K562 (cell line): ENCODE measurements around the gene KPTN. TPM values are rescaled to one million over a fixed set of nuclear protein-coding genes. Genes with fewer than 3 reads are reported as not detected.
A peak's percentile ranks its signal among the peaks of the same experiment; 100 is the strongest.

Experiments
- ATAC-seq: fragments of 200-7000 bp; cut with Tn5 transposase; 3 replicates; pipeline ENCODE4 v1.9.1; 2020; ENCODE audit warnings: moderate library complexity
- BruUV-seq: library from RNA; stranded (reverse); fragments of 400-500 nt; replicated peaks from 2 replicates; lab custom pipeline; 2021; lab: Mats Ljungman, UMichigan
- CTCF ChIA-PET: fragments of 300-600 bp; formaldehyde crosslinking; extraction: SDS; loops from one replicate; lab custom pipeline; 2021; ENCODE audit warnings: low intra/inter-chr PET ratio; lab: Yijun Ruan, JAX
- POLR2A ChIA-PET: fragments of 300-600, 350-650 bp; sonication (Branson Sonifier 250); formaldehyde crosslinking; extraction: SDS; loops from one replicate; lab custom pipeline; 2021; ENCODE audit warnings: antibody characterized with exemption, inconsistent platforms; lab: Yijun Ruan, JAX
- DNase-seq, 4 experiments: peaks; one replicate each; pipeline versions ENCODE4 v3.0.0 to v3.0.0-alpha.2; 2011 to 2018; ENCODE audit warnings: low spot score in 3 of 4, mixed read lengths in 3 of 4; ENCODE audit errors: extremely low read depth in 1 of 4
- FAIRE-seq: peaks from 2 replicates; lab custom pipeline; 2011; peaks lifted over from hg19 to GRCh38; lab: Jason Lieb, UNC
- H2AFZ ChIP-seq: 2 replicates; pipeline ENCODE4 v1.6.0; 2011; ENCODE audit warnings: low read depth, low read length, control low read depth, inconsistent platforms
- H3K27ac ChIP-seq: fragments of 200-600 bp; 3 replicates; pipeline ENCODE4 v1.8.0; 2011; ENCODE audit warnings: low read depth, mild to moderate bottlenecking, control low read depth, inconsistent platforms, low read length, moderate library complexity, mixed read lengths; ENCODE audit errors: extremely low read depth
- H3K27me3 ChIP-seq, 2 experiments: fragments of 300-600 bp in 1 of 2; 2 replicates in 1 of 2; 3 replicates in 1 of 2; pipeline versions ENCODE4 v1.6.0 to v1.8.0; 2011; ENCODE audit warnings: inconsistent platforms in 2 of 2, low read length in 2 of 2, mild to moderate bottlenecking in 1 of 2, mixed read lengths in 1 of 2, moderate library complexity in 1 of 2; ENCODE audit not compliant: control insufficient read depth in 2 of 2, insufficient read depth in 2 of 2
- H3K36me3 ChIP-seq: fragments of 300-600 bp; 3 replicates; pipeline ENCODE4 v1.8.0; 2011; ENCODE audit warnings: mild to moderate bottlenecking, low read length, inconsistent platforms; ENCODE audit not compliant: control insufficient read depth, insufficient read depth
- H3K4me1 ChIP-seq, 2 experiments: fragments of 200-600 bp in 1 of 2; replicated peaks in 1 of 2; 2 replicates in 1 of 2; 3 replicates in 1 of 2; pipeline versions ENCODE4 v1.5.1 to v1.8.0; 2011; ENCODE audit warnings: inconsistent platforms in 2 of 2, low read length in 2 of 2, mild to moderate bottlenecking in 1 of 2, mixed read lengths in 1 of 2, moderate library complexity in 1 of 2; ENCODE audit not compliant: control insufficient read depth in 2 of 2, insufficient read depth in 2 of 2
- H3K4me2 ChIP-seq: 2 replicates; pipeline ENCODE4 v1.6.1; 2011; ENCODE audit warnings: low read length, control low read depth, inconsistent platforms, mixed read lengths; ENCODE audit not compliant: insufficient read depth
- H3K4me3 ChIP-seq: fragments of 200-600 bp; sonication (generic), shearing (Covaris generic); 2 replicates; pipeline ENCODE4 v1.5.1; 2016; ENCODE audit warnings: control low read depth, inconsistent platforms
- H3K79me2 ChIP-seq: fragments of 200-600 bp; 3 replicates; pipeline ENCODE4 v1.8.0; 2011; ENCODE audit warnings: low read length, inconsistent platforms; ENCODE audit not compliant: control insufficient read depth, insufficient read depth
- H3K9ac ChIP-seq, 2 experiments: 2 replicates each; pipeline versions ENCODE4 v1.6.0 to v1.6.1; 2011; ENCODE audit warnings: low read depth in 2 of 2, low read length in 2 of 2, control low read depth in 1 of 2, inconsistent platforms in 1 of 2, mild to moderate bottlenecking in 1 of 2, mixed read lengths in 1 of 2; ENCODE audit not compliant: insufficient read depth in 1 of 2
- H3K9me1 ChIP-seq: one replicate; pipeline ENCODE4 v1.6.0; 2011; ENCODE audit warnings: inconsistent platforms, mild to moderate bottlenecking, low read length, moderate library complexity; ENCODE audit not compliant: control insufficient read depth, insufficient read depth
- H3K9me3 ChIP-seq: replicated peaks from 2 replicates; pipeline ENCODE4 v1.5.1; 2011; ENCODE audit warnings: low read depth, low read length, inconsistent platforms; ENCODE audit not compliant: control insufficient read depth, insufficient read depth
- H4K20me1 ChIP-seq: replicated peaks from 2 replicates; pipeline ENCODE4 v1.6.1; 2011; ENCODE audit warnings: low read length, inconsistent platforms, mixed read lengths; ENCODE audit not compliant: control insufficient read depth, insufficient read depth
- ARID1B ChIP-seq: fragments of 450-650 bp; IDR thresholded peaks from 2 replicates; pipeline ENCODE4 v1.6.1; 2016; ENCODE audit warnings: antibody characterized with exemption, mild to moderate bottlenecking, inconsistent platforms
- BRCA1 ChIP-seq, 2 experiments: fragments of 450-650 bp in 1 of 2; sonication (generic) in 1 of 2; formaldehyde crosslinking in 1 of 2; IDR thresholded peaks; 2 replicates each; pipeline versions ENCODE4 v1.5.0 to v1.6.1; 2017 to 2020; ENCODE audit warnings: mild to moderate bottlenecking in 1 of 2, missing genetic modification reagents in 1 of 2
- CBFB ChIP-seq: sonication (generic); formaldehyde crosslinking; IDR thresholded peaks from 2 replicates; pipeline ENCODE4 v1.4.0; 2020; ENCODE audit warnings: mild to moderate bottlenecking, missing genetic modification reagents
- FOXM1 ChIP-seq, 2 experiments: fragments of 450-650 bp in 1 of 2; sonication (generic) in 1 of 2; formaldehyde crosslinking in 1 of 2; IDR thresholded peaks; 2 replicates each; pipeline versions ENCODE4 v1.6.1 to v1.9.0; 2017 to 2022; ENCODE audit warnings: low read depth in 2 of 2, mild to moderate bottlenecking in 2 of 2, missing genetic modification reagents in 1 of 2, moderate library complexity in 1 of 2
- HMG20B ChIP-seq: fragments of 250-450 bp; sonication (Bioruptor Pico); IDR thresholded peaks from 2 replicates; pipeline ENCODE4 v1.5.0; 2021; ENCODE audit warnings: mild to moderate bottlenecking
- MBD2 ChIP-seq: sonication (generic); IDR thresholded peaks from 2 replicates; pipeline ENCODE4 v1.6.1; 2016; ENCODE audit warnings: low read depth, borderline replicate concordance
- MXD1 ChIP-seq: fragments of 250-450 bp; sonication (Bioruptor Pico); IDR thresholded peaks from 2 replicates; pipeline ENCODE4 v1.8.0; 2021; ENCODE audit warnings: borderline replicate concordance, mild to moderate bottlenecking, moderate library complexity; ENCODE audit not compliant: poor library complexity, severe bottlenecking
- PKNOX1 ChIP-seq: fragments of 450-650 bp; IDR thresholded peaks from 2 replicates; pipeline ENCODE4 v1.6.1; 2016
- SPI1 ChIP-seq: IDR thresholded peaks from 2 replicates; pipeline ENCODE4 v1.6.1; 2011; ENCODE audit warnings: low read depth, low read length, control low read depth, borderline replicate concordance
- ZBTB33 ChIP-seq: sonication (generic); formaldehyde crosslinking; IDR thresholded peaks from 2 replicates; pipeline ENCODE4 v1.8.1; 2023; ENCODE audit warnings: mild to moderate bottlenecking, missing genetic modification reagents
- ZNF311 ChIP-seq: fragments of 250-450 bp; sonication (Bioruptor Pico); IDR thresholded peaks from 2 replicates; pipeline ENCODE4 v1.4.0; 2020; ENCODE audit warnings: mild to moderate bottlenecking, moderate library complexity
- ZNF395 ChIP-seq: fragments of 200-800 bp; sonication (Bioruptor generic); IDR thresholded peaks from 2 replicates; pipeline ENCODE4 v1.6.1; 2017; ENCODE audit warnings: missing genetic modification characterization, missing compliant biosample characterization
- ZNF717 ChIP-seq: fragments of 250-450 bp; sonication (Bioruptor Pico); IDR thresholded peaks from 2 replicates; pipeline ENCODE4 v1.5.0; 2021
- WGBS: fragments of 100-300 bp; shearing (Covaris generic); methylation state at CpG from one replicate; pipeline ENCODE4 v1.1.6; 2016; ENCODE audit warnings: low coverage, mixed read lengths; ENCODE audit not compliant: insufficient coverage; ENCODE audit errors: missing lambda C conversion rate; 5-methylcytosine and 5-hydroxymethylcytosine counted together
- in situ Hi-C: fragments of 300-500 bp; cut with MboI; formaldehyde crosslinking; loops from 4 replicates; pipeline ENCODE4 v1.15.0; 2018; ENCODE audit warnings: inconsistent platforms, mixed read lengths
- intact Hi-C: fragments of 100-400 bp; cut with micrococcal nuclease; formaldehyde crosslinking; loops from 2 replicates; pipeline ENCODE4 v1.14.2; 2022
- polyA plus RNA-seq, 8 experiments: library from polyadenylated mRNA; depleted of rRNA in 4 of 8; stranded (reverse) in 5 of 8; unstranded in 3 of 8; fragments of >200 nt; fragmentation: Nextera tagmentation in 2 of 8; fragmentation: Illumina TruSeq in 1 of 8; extraction: Ambion mirVana in 2 of 8; extraction: Trizol in 1 of 8; gene quantifications; 2 replicates each; pipeline versions ENCODE4 v1.2.1 to v1.2.3, GENCODE V29; 2011 to 2014; ENCODE audit warnings: inconsistent platforms in 1 of 8, missing spikeins in 1 of 8
- total RNA-seq, 7 experiments: library from RNA; depleted of rRNA in 6 of 7; stranded (reverse); fragments of >200 nt in 6 of 7; fragmentation: Illumina TruSeq in 2 of 7; extraction: Trizol in 2 of 7; gene quantifications; 2 replicates each; pipeline versions ENCODE4 v1.2.1 to v1.2.3, GENCODE V29; 2011 to 2021; ENCODE audit warnings: low replicate concordance in 1 of 7
- TF ChIP-seq, protein P1 (sequence below), 2 experiments: fragments of 450-650 bp in 1 of 2; sonication (generic) in 1 of 2; formaldehyde crosslinking in 1 of 2; IDR thresholded peaks in 1 of 2; conservative IDR thresholded peaks in 1 of 2; 2 replicates each; pipeline versions ENCODE4 v1.6.1 to v1.8.1; 2016 to 2023; ENCODE audit warnings: mild to moderate bottlenecking in 2 of 2, moderate library complexity in 2 of 2, inconsistent platforms in 1 of 2, missing genetic modification reagents in 1 of 2

KPTN gene
- total and polyA plus RNA-seq, 9 of the 15 experiments (the other 6 are each of a cell fraction or from before 2014, with no cell fraction given) = 0.56 to 18.2 (median 8.5) TPM

DNA sequence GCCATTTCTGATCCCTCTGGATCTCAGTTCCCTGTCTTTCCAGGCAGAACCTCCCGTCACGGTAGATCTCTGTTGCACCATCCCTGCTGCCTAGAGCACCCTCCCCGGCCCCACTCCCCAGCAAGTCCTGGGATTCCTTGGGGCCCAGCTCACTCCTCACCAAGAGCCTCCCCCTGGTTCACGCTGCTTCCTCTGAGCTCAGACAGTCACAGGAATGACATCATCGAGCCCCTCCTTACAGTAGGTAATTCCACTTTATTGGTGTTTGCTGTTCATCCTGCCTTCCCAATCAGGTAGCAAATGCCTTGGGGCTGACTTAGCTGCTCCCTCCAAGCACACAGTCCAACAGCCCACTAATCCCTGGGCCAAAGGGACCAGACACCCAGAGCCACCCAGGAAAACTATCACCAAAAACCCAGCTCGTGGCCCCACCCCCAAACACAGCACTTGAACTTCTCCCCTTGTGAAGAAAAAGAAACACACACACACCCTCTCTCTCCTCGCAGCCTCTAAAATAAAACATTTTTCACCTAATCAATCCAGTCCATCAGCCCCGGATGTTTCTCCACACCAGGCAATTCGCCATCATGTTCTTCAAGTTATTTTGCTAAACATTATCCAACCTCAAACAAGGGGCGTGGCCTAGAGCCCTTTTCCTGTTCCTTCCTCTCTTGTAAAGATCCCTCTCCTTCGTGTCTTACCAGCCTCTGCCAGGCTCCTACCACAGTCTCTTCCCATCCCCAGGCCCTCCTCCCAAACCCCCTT lies 28.3 kb upstream of the KPTN start:
- no peaks in the 10 kb centered on the region for H3K9me3 ChIP-seq
- ChIA-PET POLR2A (interaction anchor here (0.5 to 2.3 kb wide), 4 partner anchors 8 to 115 kb away, joined by 3 to 8 read pairs (median 4); partner anchors contain the start of gene KPTN), CTCF (no interaction called here)
- H2AFZ ChIP-seq = no peak overlapping the region
- peak overlapping the region; percentile 61 for H3K27ac ChIP-seq
- FAIRE-seq (peak; percentile 32), ATAC-seq (no peak), DNase-seq (peak in 1 of 4 experiments; percentile 44)
- peaks cover 11% of the 10 kb centered on the region for H4K20me1 ChIP-seq
- peak overlapping the region; percentile 74 for H3K4me2 ChIP-seq
- no TSS peak for BruUV-seq
- H3K9ac ChIP-seq = peak overlapping the region; percentile 46 to 82
- peaks cover 73% of the 10 kb centered on the region for H3K79me2 ChIP-seq
- peak overlapping the region; percentile 96 for H3K4me3 ChIP-seq
- H3K36me3 ChIP-seq = peaks cover 28% of the 10 kb centered on the region; the same call in 2 of the 3 replicates
- in situ Hi-C loops (no loop called here), intact Hi-C loops (no loop called here)
- WGBS = 40% methylated on average over 11 of the region's 11 CpGs
- no peaks in the 10 kb centered on the region for H3K9me1 ChIP-seq
- peaks cover 20 to 56% of the 10 kb centered on the region in 2 experiments for H3K4me1 ChIP-seq
- no peaks in the 10 kb centered on the region for H3K27me3 ChIP-seq
- TF ChIP-seq FOXM1 (IDR thresholded peaks at IDR 0.05; ENCODE audit: low read depth) (no peak), FOXM1 (CRISPR knock-in tag; IDR thresholded peaks at IDR 0.05; ENCODE audit: low read depth) (0 out of 2 replicates have a peak, but pooled peaks have one; percentile 22), HMG20B (CRISPR knock-in tag) (no peak), MBD2 (no peak), BRCA1 (IDR thresholded peaks at IDR 0.05) (no peak), BRCA1 (CRISPR knock-in tag; IDR thresholded peaks at IDR 0.05) (no peak), ZNF311 (CRISPR knock-in tag) (no peak), ZBTB33 (no peak), SPI1 (peak; percentile 3; the same call in 1 of the 2 replicates), ARID1B (no peak), CBFB (CRISPR knock-in tag) (no peak), PKNOX1 (no peak), ZNF717 (CRISPR knock-in tag) (no peak), MXD1 (no peak), ZNF395 (CRISPR knock-in tag) (no peak)
- TF ChIP-seq, protein P1, sequence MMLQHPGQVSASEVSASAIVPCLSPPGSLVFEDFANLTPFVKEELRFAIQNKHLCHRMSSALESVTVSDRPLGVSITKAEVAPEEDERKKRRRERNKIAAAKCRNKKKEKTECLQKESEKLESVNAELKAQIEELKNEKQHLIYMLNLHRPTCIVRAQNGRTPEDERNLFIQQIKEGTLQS (IDR thresholded peaks at IDR 0.05) = peak; percentile 88
- TF ChIP-seq, protein P1 (CRISPR knock-in tag; conservative IDR thresholded peaks at IDR 0.05) = 0 out of 2 replicates have a peak, but pooled peaks have one; percentile 38
